RKO (cell line): Measurements from ENCODE around the gene PFKFB4.
A peak's percentile ranks its signal among the peaks of the same experiment; 100 is the strongest.
"Not testable (repeated sequence)": the region's sequence is repeated elsewhere in the genome, so short reads cannot be mapped to it uniquely, and the experiment has no call there.

ENCODE experiments used
- DNase-seq: peaks from one replicate; pipeline ENCODE4 v3.0.0-alpha.2; 2016; ENCODE audit warnings: low spot score

PFKFB4 gene

GRCh38 chr3:48492461-48493202 is 64.0 kb downstream of the PFKFB4 start:
- no peak for DNase-seq

- no peak for DNase-seq
Observed at GRCh38 chr3:48486952-48487351, 69.7 kb downstream of the PFKFB4 start.

GRCh38 chr3:48482822-48483221 is 73.8 kb downstream of the PFKFB4 start:
- not testable (repeated sequence) for DNase-seq

GRCh38 chr3:48480891-48481290 is 75.7 kb downstream of the PFKFB4 start:
- not testable (repeated sequence) for DNase-seq

GRCh38 chr3:48478626-48479555 is 77.7 kb downstream of the PFKFB4 start:
- DNase-seq: no peak

- no peak for DNase-seq
Observed at GRCh38 chr3:48477959-48478520, 78.6 kb downstream of the PFKFB4 start.

- no peak for DNase-seq
Observed at GRCh38 chr3:48476426-48477053, 80.1 kb downstream of the PFKFB4 start.

- no peak for DNase-seq
Observed at GRCh38 chr3:48475188-48475587, 81.4 kb downstream of the PFKFB4 start.

GRCh38 chr3:48474619-48475018 is 82.0 kb downstream of the PFKFB4 start:
- no peak for DNase-seq

GRCh38 chr3:48474031-48474430 is 82.6 kb downstream of the PFKFB4 start:
- DNase-seq: not testable (repeated sequence)

- DNase-seq: no peak
Observed at GRCh38 chr3:48473617-48473952, 83.0 kb downstream of the PFKFB4 start.

- DNase-seq: peak; percentile 94
Observed at GRCh38 chr3:48472923-48473616, 83.5 kb downstream of the PFKFB4 start.

GRCh38 chr3:48472673-48472922 is 84.0 kb downstream of the PFKFB4 start:
- DNase-seq: no peak

GRCh38 chr3:48470286-48470685 is 86.3 kb downstream of the PFKFB4 start:
- no peak for DNase-seq

GRCh38 chr3:48469046-48469915 is 87.3 kb downstream of the PFKFB4 start:
- DNase-seq: no peak

- DNase-seq: no peak
Observed at GRCh38 chr3:48468329-48468731, 88.3 kb downstream of the PFKFB4 start.
